GM12878 (cell line): Measurements from ENCODE around the gene TLE3. TPM values are rescaled to one million over a fixed set of nuclear protein-coding genes. Genes with fewer than 3 reads are reported as not detected.

Experiments used
- ATAC-seq: fragments of 200-7000 bp; cut with Tn5 transposase; 3 replicates; pipeline ENCODE4 v1.9.1; 2020; ENCODE audit warnings: mild to moderate bottlenecking, moderate library complexity
- BruUV-seq: library from RNA; stranded (reverse); fragments of 400-500 nt; replicated peaks from 2 replicates; lab custom pipeline; 2021; lab: Mats Ljungman, UMichigan
- CTCF ChIA-PET: fragments of 300-600 bp; sonication (Branson Sonifier 250); formaldehyde crosslinking; extraction: SDS; loops from one replicate; lab custom pipeline; 2021; ENCODE audit warnings: inconsistent platforms; lab: Yijun Ruan, JAX
- POLR2A ChIA-PET: fragments of 350-600 bp; formaldehyde crosslinking; extraction: SDS; loops from one replicate; lab custom pipeline; 2021; ENCODE audit warnings: inconsistent platforms; lab: Charles Lee
- RAD21 ChIA-PET: fragments of 300-600 bp; sonication (Branson Sonifier 250); formaldehyde crosslinking; loops from one replicate; lab custom pipeline; 2023; ENCODE audit warnings: antibody characterized with exemption; ENCODE audit not compliant: unreplicated experiment; lab: Charles Lee
- SMC1A ChIA-PET: fragments of 300-600 bp; sonication (Branson Sonifier 250); formaldehyde crosslinking; loops from one replicate; lab custom pipeline; 2023; ENCODE audit not compliant: unreplicated experiment, uncharacterized antibody; lab: Charles Lee
- DNase-seq: peaks from one replicate; pipeline ENCODE4 v3.0.0-alpha.2; 2011; ENCODE audit warnings: low read depth, low spot score
- FAIRE-seq: peaks from 3 replicates; lab custom pipeline; 2011; peaks lifted over from hg19 to GRCh38; lab: Jason Lieb, UNC
- H2AFZ ChIP-seq: 2 replicates; pipeline ENCODE4 v1.6.0; 2011; ENCODE audit warnings: low read depth, low read length, control low read depth; ENCODE audit not compliant: control insufficient read depth
- H3K27ac ChIP-seq: 2 replicates; pipeline ENCODE4 v1.5.1; 2011; ENCODE audit warnings: control low read depth; ENCODE audit not compliant: control insufficient read depth, insufficient read depth
- H3K27me3 ChIP-seq, 2 experiments: replicated peaks in 1 of 2; 2 replicates each; pipeline versions ENCODE4 v1.6.0 to v1.6.1; 2011; ENCODE audit warnings: low read length in 1 of 2; ENCODE audit not compliant: control insufficient read depth in 2 of 2, insufficient read depth in 2 of 2
- H3K36me3 ChIP-seq, 2 experiments: 2 replicates each; pipeline ENCODE4 v1.5.1; 2011; ENCODE audit warnings: low read length in 1 of 2; ENCODE audit not compliant: control insufficient read depth in 2 of 2, insufficient read depth in 2 of 2
- H3K4me1 ChIP-seq: 2 replicates; pipeline ENCODE4 v1.6.1; 2011; ENCODE audit warnings: mild to moderate bottlenecking, low read length, moderate library complexity, mixed read lengths; ENCODE audit not compliant: control insufficient read depth, insufficient read depth
- H3K4me2 ChIP-seq: 2 replicates; pipeline ENCODE4 v1.6.0; 2011; ENCODE audit warnings: control low read depth; ENCODE audit not compliant: control insufficient read depth, insufficient read depth
- H3K4me3 ChIP-seq: fragments of 200-600 bp; sonication (generic); 2 replicates; pipeline ENCODE4 v1.5.1; 2016
- H3K79me2 ChIP-seq: 2 replicates; pipeline ENCODE4 v1.6.0; 2011; ENCODE audit warnings: low read length; ENCODE audit not compliant: control insufficient read depth, insufficient read depth
- H3K9ac ChIP-seq: 2 replicates; pipeline ENCODE4 v1.8.0; 2011; ENCODE audit warnings: low read length, control low read depth, mixed read lengths; ENCODE audit not compliant: control insufficient read depth, insufficient read depth
- H3K9me3 ChIP-seq: replicated peaks from 3 replicates; pipeline ENCODE4 v1.5.1; 2011; ENCODE audit warnings: mild to moderate bottlenecking, low read length; ENCODE audit not compliant: control insufficient read depth, insufficient read depth
- H4K20me1 ChIP-seq: 2 replicates; pipeline ENCODE4 v1.6.0; 2011; ENCODE audit not compliant: control insufficient read depth, insufficient read depth
- NR2C1 ChIP-seq: fragments of 450-650 bp; IDR thresholded peaks from 2 replicates; pipeline ENCODE4 v1.6.1; 2017; ENCODE audit warnings: antibody characterized with exemption, mild to moderate bottlenecking, moderate library complexity
- WGBS: methylation state at CpG from one replicate; pipeline ENCODE4 v1.1.6; 2016; ENCODE audit warnings: low lambda C conversion rate; ENCODE audit not compliant: insufficient replicate concordance, insufficient coverage; ENCODE audit errors: missing lambda C conversion rate; 5-methylcytosine and 5-hydroxymethylcytosine counted together
- in situ Hi-C: fragments of 300-500 bp; cut with MboI; formaldehyde crosslinking; loops from 9 replicates; pipeline ENCODE4 v1.14.3; 2018; ENCODE audit warnings: mixed read lengths
- intact Hi-C: fragments of 100-400 bp; cut with micrococcal nuclease; formaldehyde crosslinking; loops from one replicate; pipeline ENCODE4 v1.14.2; 2022; ENCODE audit not compliant: unreplicated experiment
- polyA plus RNA-seq, 11 experiments: library from polyadenylated mRNA; depleted of rRNA in 4 of 11; unstranded in 6 of 11; stranded (reverse) in 5 of 11; fragments of >200 nt; fragmentation: Nextera tagmentation in 4 of 11; fragmentation: Illumina TruSeq in 1 of 11; extraction: Ambion mirVana in 4 of 11; extraction: Trizol in 1 of 11; gene quantifications; 1 replicate in 1 of 11; 2 replicates in 10 of 11; pipeline versions ENCODE4 v1.2.1 to v1.2.3, GENCODE V29; 2011 to 2016; ENCODE audit warnings: inconsistent platforms in 2 of 11, missing spikeins in 2 of 11, low read depth in 1 of 11
- total RNA-seq, 4 experiments: library from RNA; depleted of rRNA in 3 of 4; stranded (reverse); fragments of >200 nt in 3 of 4; fragmentation: Illumina TruSeq in 1 of 4; extraction: Trizol in 1 of 4; gene quantifications; 2 replicates each; pipeline versions ENCODE4 v1.2.1 to v1.2.3, GENCODE V29; 2013 to 2021
- TF ChIP-seq, protein P1 (sequence below): IDR thresholded peaks from 2 replicates; pipeline ENCODE4 v1.6.1; 2012; ENCODE audit warnings: mild to moderate bottlenecking, low read depth, low read length
- TF ChIP-seq, protein P2 (sequence below): fragments of 450-650 bp; IDR thresholded peaks from 2 replicates; pipeline ENCODE4 v1.6.1; 2017; ENCODE audit warnings: mild to moderate bottlenecking, moderate library complexity
- TF ChIP-seq, protein P3 (sequence below): fragments of 450-650 bp; conservative IDR thresholded peaks from 2 replicates; pipeline ENCODE4 v1.6.1; 2017; ENCODE audit warnings: mild to moderate bottlenecking, moderate library complexity

TLE3 gene
- total and polyA plus RNA-seq, 10 of the 15 experiments (the other 5 are each of a cell fraction or from before 2014, with no cell fraction given): 1.2 to 65.5 (median 9.7) TPM

DNA sequence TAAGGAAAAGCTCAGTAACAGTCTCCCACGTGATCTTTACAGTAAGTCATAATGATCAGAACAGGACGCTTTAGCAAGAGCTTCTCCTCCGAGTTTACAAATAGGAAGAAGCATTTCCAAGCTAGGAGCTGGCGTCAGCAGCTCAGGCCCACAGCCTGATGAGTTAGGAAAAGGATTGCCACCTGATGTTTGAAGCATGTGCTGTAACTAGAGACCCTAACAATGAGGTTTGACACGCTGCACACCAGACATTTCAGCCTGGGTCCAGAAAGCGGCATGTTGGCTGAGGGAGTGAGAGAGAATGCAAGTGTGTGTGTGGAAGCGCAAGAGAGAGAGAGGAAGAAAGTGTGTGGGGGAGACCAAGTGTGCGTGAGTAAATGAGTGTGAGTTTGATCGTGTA, 47.3 kb downstream of the TLE3 start (continued):
- TF ChIP-seq, protein P1, sequence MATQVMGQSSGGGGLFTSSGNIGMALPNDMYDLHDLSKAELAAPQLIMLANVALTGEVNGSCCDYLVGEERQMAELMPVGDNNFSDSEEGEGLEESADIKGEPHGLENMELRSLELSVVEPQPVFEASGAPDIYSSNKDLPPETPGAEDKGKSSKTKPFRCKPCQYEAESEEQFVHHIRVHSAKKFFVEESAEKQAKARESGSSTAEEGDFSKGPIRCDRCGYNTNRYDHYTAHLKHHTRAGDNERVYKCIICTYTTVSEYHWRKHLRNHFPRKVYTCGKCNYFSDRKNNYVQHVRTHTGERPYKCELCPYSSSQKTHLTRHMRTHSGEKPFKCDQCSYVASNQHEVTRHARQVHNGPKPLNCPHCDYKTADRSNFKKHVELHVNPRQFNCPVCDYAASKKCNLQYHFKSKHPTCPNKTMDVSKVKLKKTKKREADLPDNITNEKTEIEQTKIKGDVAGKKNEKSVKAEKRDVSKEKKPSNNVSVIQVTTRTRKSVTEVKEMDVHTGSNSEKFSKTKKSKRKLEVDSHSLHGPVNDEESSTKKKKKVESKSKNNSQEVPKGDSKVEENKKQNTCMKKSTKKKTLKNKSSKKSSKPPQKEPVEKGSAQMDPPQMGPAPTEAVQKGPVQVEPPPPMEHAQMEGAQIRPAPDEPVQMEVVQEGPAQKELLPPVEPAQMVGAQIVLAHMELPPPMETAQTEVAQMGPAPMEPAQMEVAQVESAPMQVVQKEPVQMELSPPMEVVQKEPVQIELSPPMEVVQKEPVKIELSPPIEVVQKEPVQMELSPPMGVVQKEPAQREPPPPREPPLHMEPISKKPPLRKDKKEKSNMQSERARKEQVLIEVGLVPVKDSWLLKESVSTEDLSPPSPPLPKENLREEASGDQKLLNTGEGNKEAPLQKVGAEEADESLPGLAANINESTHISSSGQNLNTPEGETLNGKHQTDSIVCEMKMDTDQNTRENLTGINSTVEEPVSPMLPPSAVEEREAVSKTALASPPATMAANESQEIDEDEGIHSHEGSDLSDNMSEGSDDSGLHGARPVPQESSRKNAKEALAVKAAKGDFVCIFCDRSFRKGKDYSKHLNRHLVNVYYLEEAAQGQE: no peak
- TF ChIP-seq, protein P2, sequence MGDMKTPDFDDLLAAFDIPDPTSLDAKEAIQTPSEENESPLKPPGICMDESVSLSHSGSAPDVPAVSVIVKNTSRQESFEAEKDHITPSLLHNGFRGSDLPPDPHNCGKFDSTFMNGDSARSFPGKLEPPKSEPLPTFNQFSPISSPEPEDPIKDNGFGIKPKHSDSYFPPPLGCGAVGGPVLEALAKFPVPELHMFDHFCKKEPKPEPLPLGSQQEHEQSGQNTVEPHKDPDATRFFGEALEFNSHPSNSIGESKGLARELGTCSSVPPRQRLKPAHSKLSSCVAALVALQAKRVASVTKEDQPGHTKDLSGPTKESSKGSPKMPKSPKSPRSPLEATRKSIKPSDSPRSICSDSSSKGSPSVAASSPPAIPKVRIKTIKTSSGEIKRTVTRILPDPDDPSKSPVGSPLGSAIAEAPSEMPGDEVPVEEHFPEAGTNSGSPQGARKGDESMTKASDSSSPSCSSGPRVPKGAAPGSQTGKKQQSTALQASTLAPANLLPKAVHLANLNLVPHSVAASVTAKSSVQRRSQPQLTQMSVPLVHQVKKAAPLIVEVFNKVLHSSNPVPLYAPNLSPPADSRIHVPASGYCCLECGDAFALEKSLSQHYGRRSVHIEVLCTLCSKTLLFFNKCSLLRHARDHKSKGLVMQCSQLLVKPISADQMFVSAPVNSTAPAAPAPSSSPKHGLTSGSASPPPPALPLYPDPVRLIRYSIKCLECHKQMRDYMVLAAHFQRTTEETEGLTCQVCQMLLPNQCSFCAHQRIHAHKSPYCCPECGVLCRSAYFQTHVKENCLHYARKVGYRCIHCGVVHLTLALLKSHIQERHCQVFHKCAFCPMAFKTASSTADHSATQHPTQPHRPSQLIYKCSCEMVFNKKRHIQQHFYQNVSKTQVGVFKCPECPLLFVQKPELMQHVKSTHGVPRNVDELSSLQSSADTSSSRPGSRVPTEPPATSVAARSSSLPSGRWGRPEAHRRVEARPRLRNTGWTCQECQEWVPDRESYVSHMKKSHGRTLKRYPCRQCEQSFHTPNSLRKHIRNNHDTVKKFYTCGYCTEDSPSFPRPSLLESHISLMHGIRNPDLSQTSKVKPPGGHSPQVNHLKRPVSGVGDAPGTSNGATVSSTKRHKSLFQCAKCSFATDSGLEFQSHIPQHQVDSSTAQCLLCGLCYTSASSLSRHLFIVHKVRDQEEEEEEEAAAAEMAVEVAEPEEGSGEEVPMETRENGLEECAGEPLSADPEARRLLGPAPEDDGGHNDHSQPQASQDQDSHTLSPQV: no peak
- TF ChIP-seq NR2C1: no peak

DNA sequence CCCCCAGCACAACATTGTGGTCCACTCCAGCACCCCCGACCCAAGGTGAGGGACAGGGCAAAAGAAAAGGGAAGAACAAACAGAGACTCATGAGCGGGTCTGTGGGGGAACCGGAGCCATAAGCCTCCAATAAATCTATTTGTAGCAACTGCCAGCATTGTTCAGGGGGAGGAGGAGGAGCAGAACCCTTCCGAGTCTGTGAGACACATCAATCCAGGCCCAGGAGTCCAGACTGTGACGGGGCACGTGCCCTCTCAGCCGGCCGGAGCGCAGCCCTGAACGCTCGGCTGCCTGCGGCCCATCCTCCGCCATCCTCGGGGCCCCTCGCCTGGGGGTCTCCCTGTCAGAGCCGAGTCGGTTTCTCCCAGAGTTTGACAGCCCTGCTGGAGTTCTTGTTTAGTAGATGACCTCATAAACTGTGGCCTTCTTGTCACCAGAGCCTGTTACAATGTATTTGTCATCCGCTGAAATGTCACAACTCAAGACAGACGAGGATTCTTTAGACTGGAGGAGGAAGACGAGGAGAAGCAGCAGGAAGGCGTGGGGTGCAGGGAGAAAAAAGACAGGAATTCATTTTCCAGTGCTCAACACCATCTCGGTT, 47.9 kb downstream of the TLE3 start:
- POLR2A ChIA-PET: no interaction called here
- H3K36me3 ChIP-seq: peaks cover 22 to 25% of the 10 kb centered on the region in 2 experiments; a peak in 3 of 4 replicates
- no peaks in the 10 kb centered on the region for H3K9me3 ChIP-seq
- TF ChIP-seq NR2C1: no peak
- TF ChIP-seq, protein P2: no peak
- TF ChIP-seq, protein P3, sequence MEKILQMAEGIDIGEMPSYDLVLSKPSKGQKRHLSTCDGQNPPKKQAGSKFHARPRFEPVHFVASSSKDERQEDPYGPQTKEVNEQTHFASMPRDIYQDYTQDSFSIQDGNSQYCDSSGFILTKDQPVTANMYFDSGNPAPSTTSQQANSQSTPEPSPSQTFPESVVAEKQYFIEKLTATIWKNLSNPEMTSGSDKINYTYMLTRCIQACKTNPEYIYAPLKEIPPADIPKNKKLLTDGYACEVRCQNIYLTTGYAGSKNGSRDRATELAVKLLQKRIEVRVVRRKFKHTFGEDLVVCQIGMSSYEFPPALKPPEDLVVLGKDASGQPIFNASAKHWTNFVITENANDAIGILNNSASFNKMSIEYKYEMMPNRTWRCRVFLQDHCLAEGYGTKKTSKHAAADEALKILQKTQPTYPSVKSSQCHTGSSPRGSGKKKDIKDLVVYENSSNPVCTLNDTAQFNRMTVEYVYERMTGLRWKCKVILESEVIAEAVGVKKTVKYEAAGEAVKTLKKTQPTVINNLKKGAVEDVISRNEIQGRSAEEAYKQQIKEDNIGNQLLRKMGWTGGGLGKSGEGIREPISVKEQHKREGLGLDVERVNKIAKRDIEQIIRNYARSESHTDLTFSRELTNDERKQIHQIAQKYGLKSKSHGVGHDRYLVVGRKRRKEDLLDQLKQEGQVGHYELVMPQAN: no peak

More for the DNA sequence above, 47.9 kb downstream of the TLE3 start:
- Histone ChIP-seq H3K79me2 (no peaks in the 10 kb centered on the region), H2AFZ (no peak overlapping the region), H3K9ac (no peak overlapping the region), H3K4me2 (no peak overlapping the region), H3K4me1 (no peaks in the 10 kb centered on the region), H3K4me3 (no peak overlapping the region), H3K27me3 (no peaks in the 10 kb centered on the region), H4K20me1 (no peaks in the 10 kb centered on the region; the same call in 1 of the 2 replicates), H3K27ac (no peak overlapping the region)
- RAD21 ChIA-PET: no interaction called here
- in situ Hi-C loops (no loop called here), intact Hi-C loops (no loop called here)
- ATAC-seq (no peak), DNase-seq (no peak), FAIRE-seq (no peak)
- BruUV-seq: no TSS peak
- WGBS: 97% methylated on average over 22 of the region's 22 CpGs
- CTCF ChIA-PET: no interaction called here
- SMC1A ChIA-PET: no interaction called here
